Measurements from ENCODE around the gene SIX2.

DNA sequence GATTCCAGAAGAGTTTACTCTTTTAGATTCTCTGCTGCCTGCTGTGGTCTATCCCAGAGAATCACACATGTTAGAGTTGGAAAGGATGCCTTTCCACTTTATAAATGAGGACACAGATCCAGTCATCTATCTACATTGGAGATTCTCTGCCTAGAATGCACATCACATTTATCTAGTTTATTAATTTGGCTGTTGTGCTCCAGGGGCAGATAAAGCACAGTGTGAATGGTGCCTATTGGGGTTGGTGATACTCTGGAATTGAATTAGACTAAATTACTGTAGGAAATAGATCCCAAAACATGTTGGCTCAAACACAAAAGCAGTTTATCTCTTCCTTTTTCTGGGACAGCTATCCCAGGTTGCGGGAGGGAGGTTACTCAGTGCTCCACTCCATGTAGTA is 14.9 kb downstream of the SIX2 start:
- TF ChIP-seq, protein P1, sequence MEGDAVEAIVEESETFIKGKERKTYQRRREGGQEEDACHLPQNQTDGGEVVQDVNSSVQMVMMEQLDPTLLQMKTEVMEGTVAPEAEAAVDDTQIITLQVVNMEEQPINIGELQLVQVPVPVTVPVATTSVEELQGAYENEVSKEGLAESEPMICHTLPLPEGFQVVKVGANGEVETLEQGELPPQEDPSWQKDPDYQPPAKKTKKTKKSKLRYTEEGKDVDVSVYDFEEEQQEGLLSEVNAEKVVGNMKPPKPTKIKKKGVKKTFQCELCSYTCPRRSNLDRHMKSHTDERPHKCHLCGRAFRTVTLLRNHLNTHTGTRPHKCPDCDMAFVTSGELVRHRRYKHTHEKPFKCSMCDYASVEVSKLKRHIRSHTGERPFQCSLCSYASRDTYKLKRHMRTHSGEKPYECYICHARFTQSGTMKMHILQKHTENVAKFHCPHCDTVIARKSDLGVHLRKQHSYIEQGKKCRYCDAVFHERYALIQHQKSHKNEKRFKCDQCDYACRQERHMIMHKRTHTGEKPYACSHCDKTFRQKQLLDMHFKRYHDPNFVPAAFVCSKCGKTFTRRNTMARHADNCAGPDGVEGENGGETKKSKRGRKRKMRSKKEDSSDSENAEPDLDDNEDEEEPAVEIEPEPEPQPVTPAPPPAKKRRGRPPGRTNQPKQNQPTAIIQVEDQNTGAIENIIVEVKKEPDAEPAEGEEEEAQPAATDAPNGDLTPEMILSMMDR (conservative IDR thresholded peaks at IDR 0.05; ENCODE audit: low read length) = no peak
- no peak for TF ChIP-seq EZH2phosphoT487 (IDR thresholded peaks at IDR 0.05; ENCODE audit: borderline replicate concordance, low read depth, low read length)
